CD4-positive, alpha-beta T cell treated with Interferon alpha-2 for 1 hour (primary cell): Measurements from ENCODE around the gene LARP6.
"Not testable (repeated sequence)": the region's sequence is repeated elsewhere in the genome, so short reads cannot be mapped to it uniquely, and the experiment has no call there.

Experiments
- DNase-seq, 2 donors: peaks; one replicate each; pipeline ENCODE4 v3.0.0-alpha.2; 2020 to 2022

The LARP6 gene

GRCh38 chr15:70853973-70854665 is at the start of gene LARP6:
TSS of gene LARP6 (minus strand) at chr15:70854157. CDS start at chr15:70854088, 69 bp downstream.
- peak in 1 of 2 donors; percentile 1 for DNase-seq

- no peak for DNase-seq
These were observed 48.1 kb upstream of the LARP6 start for GRCh38 chr15:70902107-70902506.

GRCh38 chr15:70892912-70893560 is 39.1 kb upstream of the LARP6 start:
- no peak for DNase-seq

- peak; percentile 33 to 47 for DNase-seq
These were observed 38.3 kb upstream of the LARP6 start, which contains the start of the genes LRRC49 and THAP10 for GRCh38 chr15:70892002-70892911. TSS of gene LRRC49 (plus strand) at chr15:70892826. CDS start at chr15:70892895, 69 bp downstream. TSS of gene THAP10 (minus strand) at chr15:70892433. CDS start at chr15:70892272, 161 bp downstream.

- no peak for DNase-seq
These were observed 28.4 kb upstream of the LARP6 start for GRCh38 chr15:70882361-70882760.

GRCh38 chr15:70880781-70881180 is 26.8 kb upstream of the LARP6 start:
- DNase-seq, result no peak

- DNase-seq, result no peak
These were observed 25.4 kb upstream of the LARP6 start for GRCh38 chr15:70879401-70879800.

GRCh38 chr15:70876683-70877082 is 22.7 kb upstream of the LARP6 start:
- no peak for DNase-seq

- no peak for DNase-seq
These were observed 22.1 kb upstream of the LARP6 start for GRCh38 chr15:70876011-70876410.

GRCh38 chr15:70875001-70875782 is 21.2 kb upstream of the LARP6 start:
- no peak for DNase-seq

- no peak for DNase-seq
These were observed 19.5 kb upstream of the LARP6 start for GRCh38 chr15:70873232-70874054.

- not testable (repeated sequence) for DNase-seq
These were observed 17.5 kb upstream of the LARP6 start for GRCh38 chr15:70871490-70871889.

GRCh38 chr15:70870051-70870450 is 16.1 kb upstream of the LARP6 start:
- no peak for DNase-seq

GRCh38 chr15:70869346-70869745 is 15.4 kb upstream of the LARP6 start:
- no peak for DNase-seq

GRCh38 chr15:70867911-70868467 is 14.0 kb upstream of the LARP6 start:
- DNase-seq, result no peak

GRCh38 chr15:70866982-70867641 is 13.2 kb upstream of the LARP6 start:
- DNase-seq, result no peak

- DNase-seq, result no peak
These were observed 9.7 kb upstream of the LARP6 start for GRCh38 chr15:70863450-70864218.

- DNase-seq, result no peak
These were observed 6.0 kb upstream of the LARP6 start for GRCh38 chr15:70859998-70860397.

- no peak for DNase-seq
These were observed 5.5 kb upstream of the LARP6 start for GRCh38 chr15:70859322-70859908.
